Endothelial cell of umbilical vein (primary cell): Measurements from ENCODE around the gene ITPR1. TPM values are rescaled to one million over a fixed set of nuclear protein-coding genes. Genes with fewer than 3 reads are reported as not detected.

ENCODE experiments used
- BruUV-seq: library from RNA; stranded (reverse); fragments of 400-500 nt; replicated peaks from 2 replicates; lab custom pipeline; 2021; lab: Mats Ljungman, UMichigan
- CTCF ChIA-PET: fragments of 300-600, 350-600 bp; sonication (Branson Sonifier 250); formaldehyde crosslinking; loops from one replicate; lab custom pipeline; 2021; ENCODE audit warnings: antibody characterized with exemption, inconsistent platforms; lab: Charles Lee
- POLR2A ChIA-PET: fragments of 300-600, 350-600 bp; sonication (Branson Sonifier 250); formaldehyde crosslinking; loops from one replicate; lab custom pipeline; 2021; ENCODE audit warnings: antibody characterized with exemption, inconsistent platforms; lab: Charles Lee
- DNase-seq: peaks from one replicate; pipeline ENCODE4 v3.0.0-alpha.2; 2011; ENCODE audit warnings: low read depth, low spot score
- FAIRE-seq: peaks from 2 replicates; lab custom pipeline; 2011; peaks lifted over from hg19 to GRCh38; lab: Jason Lieb, UNC
- H2AFZ ChIP-seq: 2 replicates; pipeline ENCODE4 v1.6.0; 2012; ENCODE audit warnings: low read depth, low read length, control low read depth, inconsistent platforms
- H3K27ac ChIP-seq: 2 replicates; pipeline ENCODE4 v1.5.1; 2011; ENCODE audit warnings: low read depth, mild to moderate bottlenecking, control low read depth, low read length, moderate library complexity; ENCODE audit not compliant: insufficient read depth
- H3K27me3 ChIP-seq, 2 experiments: 2 replicates each; pipeline versions ENCODE4 v1.6.0 to v1.6.1; 2011; ENCODE audit warnings: low read length in 2 of 2, mixed read lengths in 1 of 2; ENCODE audit not compliant: control insufficient read depth in 2 of 2, insufficient read depth in 2 of 2
- H3K36me3 ChIP-seq, 2 experiments: 2 replicates in 1 of 2; 3 replicates in 1 of 2; pipeline ENCODE4 v1.5.1; 2011; ENCODE audit warnings: low read length in 2 of 2, mild to moderate bottlenecking in 1 of 2, moderate library complexity in 1 of 2; ENCODE audit not compliant: control insufficient read depth in 2 of 2, insufficient read depth in 2 of 2; ENCODE audit errors: extremely low read depth in 1 of 2
- H3K4me1 ChIP-seq: 3 replicates; pipeline ENCODE4 v1.5.1; 2011; ENCODE audit warnings: mild to moderate bottlenecking, low read length; ENCODE audit not compliant: control insufficient read depth, insufficient read depth; ENCODE audit errors: extremely low read depth
- H3K4me2 ChIP-seq: 2 replicates; pipeline ENCODE4 v1.6.1; 2011; ENCODE audit warnings: low read length, control low read depth, mixed read lengths; ENCODE audit not compliant: insufficient read depth
- H3K4me3 ChIP-seq, 3 experiments: fragments of 200-600 bp in 1 of 3; sonication (generic), shearing (Covaris generic) in 1 of 3; replicated peaks in 1 of 3; 2 replicates each; pipeline ENCODE4 v1.5.1; 2011 to 2016; ENCODE audit warnings: control low read depth in 3 of 3, low read length in 3 of 3, mild to moderate bottlenecking in 2 of 3, inconsistent platforms in 1 of 3, low read depth in 1 of 3, moderate library complexity in 1 of 3; ENCODE audit not compliant: insufficient read depth in 1 of 3
- H3K79me2 ChIP-seq: 2 replicates; pipeline ENCODE4 v1.6.0; 2012; ENCODE audit warnings: low read length, inconsistent platforms; ENCODE audit not compliant: control insufficient read depth, insufficient read depth
- H3K9ac ChIP-seq: replicated peaks from 2 replicates; pipeline ENCODE3; 2011; ENCODE audit warnings: low read length, control low read depth; ENCODE audit not compliant: insufficient read depth; ENCODE audit errors: extremely low read depth
- H3K9me1 ChIP-seq: replicated peaks from 3 replicates; pipeline ENCODE4 v1.6.0; 2011; ENCODE audit warnings: mild to moderate bottlenecking, low read length; ENCODE audit not compliant: control insufficient read depth, insufficient read depth; ENCODE audit errors: extremely low read depth
- H3K9me3 ChIP-seq: replicated peaks from 2 replicates; pipeline ENCODE4 v1.5.1; 2012; ENCODE audit warnings: low read length, inconsistent platforms; ENCODE audit not compliant: control insufficient read depth, insufficient read depth
- H4K20me1 ChIP-seq: replicated peaks from 2 replicates; pipeline ENCODE3; 2011; ENCODE audit warnings: mild to moderate bottlenecking, low read length; ENCODE audit not compliant: control insufficient read depth, insufficient read depth; ENCODE audit errors: extremely low read depth
- CTCF ChIP-seq, 2 donors: IDR thresholded peaks; 1 replicate in 1 of 2; 2 replicates in 1 of 2; pipeline ENCODE4 v1.5.1; 2011; ENCODE audit warnings: low read length in 2 of 2, mild to moderate bottlenecking in 2 of 2, moderate library complexity in 2 of 2, control low read depth in 1 of 2, inconsistent platforms in 1 of 2, low read depth in 1 of 2; ENCODE audit not compliant: insufficient read depth in 1 of 2; ENCODE audit errors: extremely low read depth in 1 of 2
- EZH2 ChIP-seq: IDR thresholded peaks from 2 replicates; pipeline ENCODE4 v1.6.1; 2012; ENCODE audit warnings: borderline replicate concordance, low read depth, mild to moderate bottlenecking, moderate library complexity, low read length, inconsistent platforms; ENCODE audit not compliant: severe bottlenecking
- FOS ChIP-seq: IDR thresholded peaks from 2 replicates; pipeline ENCODE4 v1.6.1; 2011; ENCODE audit warnings: mild to moderate bottlenecking, low read length, moderate library complexity, borderline replicate concordance; ENCODE audit not compliant: insufficient read depth
- GATA2 ChIP-seq: IDR thresholded peaks from 2 replicates; pipeline ENCODE4 v1.7.0; 2011; ENCODE audit warnings: low read depth, mild to moderate bottlenecking, moderate library complexity, mixed read lengths, low read length; ENCODE audit not compliant: insufficient read length, insufficient read depth
- JUN ChIP-seq: IDR thresholded peaks from 2 replicates; pipeline ENCODE4 v1.6.1; 2011; ENCODE audit warnings: borderline replicate concordance, low read depth; ENCODE audit not compliant: insufficient read length, insufficient read depth
- MYC ChIP-seq: IDR thresholded peaks from one replicate; pipeline ENCODE4 v1.6.1; 2011; ENCODE audit warnings: mild to moderate bottlenecking, low read depth, low read length
- POLR2A ChIP-seq: IDR thresholded peaks from 2 replicates; pipeline ENCODE4 v1.6.1; 2012; ENCODE audit warnings: low read depth, mild to moderate bottlenecking, control low read depth, low read length
- POLR2AphosphoS5 ChIP-seq: IDR thresholded peaks from 2 replicates; pipeline ENCODE4 v1.6.1; 2012; ENCODE audit warnings: low read depth, mild to moderate bottlenecking, control low read depth, low read length, moderate library complexity; ENCODE audit not compliant: insufficient read depth
- dilution Hi-C: fragments of 300-500 bp; cut with MboI; formaldehyde crosslinking; loops from one replicate; pipeline ENCODE4 v1.15.0; 2019; ENCODE audit warnings: low sequenced_read_pairs; ENCODE audit not compliant: extremely low pct_ligation_motif_present
- intact Hi-C: fragments of 100-400 bp; cut with micrococcal nuclease; formaldehyde crosslinking; loops from one replicate; pipeline ENCODE4 v1.10.0; 2022
- polyA plus RNA-seq, 4 experiments: library from polyadenylated mRNA; depleted of rRNA in 3 of 4; stranded (reverse) in 3 of 4; unstranded in 1 of 4; fragments of >200 nt; gene quantifications; 2 replicates each; pipeline versions ENCODE4 v1.2.1 to v1.2.3, GENCODE V29; 2011 to 2012; ENCODE audit warnings: missing spikeins in 1 of 4
- total RNA-seq: library from RNA; stranded (reverse); gene quantifications from 2 replicates; pipeline ENCODE4 v1.2.3, GENCODE V29; 2021

ITPR1 gene
- total and polyA plus RNA-seq, 2 donors (not counting 3 experiments of a cell fraction or from before 2014, with no cell fraction given), result 5.1 to 16.1 TPM

GRCh38 chr3:4695846-4696245 lies 202.7 kb downstream of the ITPR1 start:
- FAIRE-seq, result no peak
- intact Hi-C loops (no loop called here), dilution Hi-C loops (no loop called here)
- Histone ChIP-seq H4K20me1 (no peaks in the 10 kb centered on the region), H3K9ac (no peak overlapping the region), H3K27me3 (no peaks in the 10 kb centered on the region), H3K9me3 (no peaks in the 10 kb centered on the region), H3K36me3 (peaks cover 0 to 2% of the 10 kb centered on the region in 2 experiments), H3K9me1 (no peaks in the 10 kb centered on the region), H3K4me1 (no peaks in the 10 kb centered on the region), H2AFZ (no peak overlapping the region), H3K4me2 (no peak overlapping the region), H3K4me3 (no peak overlapping the region), H3K27ac (no peak overlapping the region), H3K79me2 (no peaks in the 10 kb centered on the region)
- ChIA-PET POLR2A (no interaction called here), CTCF (no interaction called here)
- no peak for TF ChIP-seq FOS
- TF ChIP-seq EZH2, result no peak
- TF ChIP-seq GATA2, result no peak
- no peak for TF ChIP-seq JUN
- no peak for TF ChIP-seq POLR2A
- TF ChIP-seq CTCF (IDR thresholded peaks at IDR 0.05; ENCODE audit: extremely low read depth in 1 of 2, insufficient read depth in 1 of 2, low read depth in 1 of 2, low read length in 2 of 2), result no peak
- TF ChIP-seq MYC, result no peak
- no peak for TF ChIP-seq POLR2AphosphoS5
- no TSS peak for BruUV-seq
- DNase-seq, result no peak
